CD4-positive, alpha-beta T cell treated with Interleukin-1 beta for 1 hour (primary cell): Measurements from ENCODE around the gene AIF1.
A peak's percentile ranks its signal among the peaks of the same experiment; 100 is the strongest.

Experiments used
- DNase-seq, 2 donors: peaks; one replicate each; pipeline ENCODE4 v3.0.0-alpha.2; 2020 to 2022

AIF1 gene

DNA sequence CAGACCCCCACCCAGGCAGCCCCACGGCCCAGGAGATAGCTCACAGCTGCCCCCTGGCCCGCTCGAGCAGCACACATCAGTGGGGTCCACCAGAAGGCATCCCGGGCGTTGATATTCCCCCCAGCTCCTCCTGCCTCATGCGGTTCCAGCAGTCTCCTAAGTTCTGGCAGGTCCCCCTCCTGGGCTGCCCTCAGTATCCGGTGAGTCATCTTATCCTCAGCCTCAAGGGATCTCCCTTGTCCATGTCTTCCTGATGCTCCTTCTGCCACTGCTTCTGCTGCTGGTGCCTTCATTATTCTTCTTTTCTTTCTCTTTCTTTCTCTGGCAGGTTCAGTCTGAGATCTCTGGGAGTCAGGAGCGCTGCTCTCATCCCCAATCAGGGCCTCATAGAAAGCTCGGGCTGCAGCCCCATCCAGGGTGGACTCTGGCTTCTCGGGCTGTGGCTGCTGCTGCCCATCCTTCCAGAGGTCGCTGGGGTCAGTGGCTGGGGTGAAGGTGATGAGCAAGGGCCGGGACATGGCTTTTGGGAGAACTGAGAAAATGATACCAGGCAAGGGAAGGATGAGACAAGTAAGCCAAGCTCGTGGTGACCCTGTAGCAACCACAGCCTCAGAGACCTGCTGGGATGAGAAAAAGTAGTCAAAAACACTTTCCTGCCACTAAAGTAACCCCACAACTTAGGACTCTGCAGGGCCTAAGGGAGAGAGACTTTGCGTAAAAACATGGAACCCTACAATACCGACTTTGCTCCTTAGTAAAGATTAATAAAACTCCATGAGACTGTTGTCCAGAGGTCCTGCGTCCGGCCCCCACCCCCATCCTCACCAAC lies 49.1 kb downstream of the AIF1 start:
- DNase-seq = peak in 1 of 2 donors; percentile 11

DNA sequence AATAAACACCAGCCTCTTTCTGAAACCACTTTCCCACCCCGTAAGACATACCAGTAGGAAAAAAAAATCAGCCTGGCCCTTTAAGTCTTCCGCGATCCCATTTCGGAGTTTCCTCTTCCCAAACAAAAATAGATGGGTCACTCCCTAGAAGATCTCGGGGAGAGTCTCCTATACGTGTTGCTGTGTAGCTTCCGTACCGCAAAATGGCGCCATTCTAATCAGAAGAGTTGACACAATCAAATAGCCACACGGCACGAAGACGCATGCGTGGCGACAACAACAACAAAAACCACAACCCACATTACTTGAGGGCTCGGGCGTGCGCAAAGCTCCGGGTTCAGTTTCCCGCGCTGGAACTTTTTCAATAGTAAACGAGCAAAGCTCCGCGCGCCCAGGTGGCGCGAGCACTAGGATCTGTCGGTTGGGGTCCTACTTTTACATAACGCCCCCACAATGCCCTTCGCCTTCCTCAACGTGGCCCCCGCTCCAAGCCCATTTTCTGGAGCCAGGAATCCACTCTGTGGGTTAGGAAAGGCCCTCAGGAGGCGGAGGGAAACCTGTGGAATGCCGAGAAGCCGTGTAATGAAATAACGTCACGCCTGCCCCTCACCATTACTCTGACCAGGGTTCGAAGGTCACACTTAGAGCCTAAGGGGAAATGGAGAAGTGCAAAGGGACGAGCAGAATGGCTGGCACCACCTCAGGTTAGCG lies 49.9 kb downstream of the AIF1 start, which contains the start of gene GPANK1:
Gene GPANK1, minus strand, starts transcription at position 208 of the 711 bp plus-strand sequence. CDS start 519 bp downstream, outside the sequence.
- DNase-seq = peak; percentile 93

- DNase-seq = peak; percentile 98
Observed at GRCh38 chr6:31665501-31666336, 50.7 kb downstream of the AIF1 start, which contains the start of gene CSNK2B. Gene CSNK2B, plus strand, starts transcription at chr6:31666080. Its CDS starts 752 bp downstream, at chr6:31666832.

GRCh38 chr6:31666337-31666965 lies 51.4 kb downstream of the AIF1 start:
- no peak for DNase-seq
